ENCODE measurements around the gene F7.

DNA sequence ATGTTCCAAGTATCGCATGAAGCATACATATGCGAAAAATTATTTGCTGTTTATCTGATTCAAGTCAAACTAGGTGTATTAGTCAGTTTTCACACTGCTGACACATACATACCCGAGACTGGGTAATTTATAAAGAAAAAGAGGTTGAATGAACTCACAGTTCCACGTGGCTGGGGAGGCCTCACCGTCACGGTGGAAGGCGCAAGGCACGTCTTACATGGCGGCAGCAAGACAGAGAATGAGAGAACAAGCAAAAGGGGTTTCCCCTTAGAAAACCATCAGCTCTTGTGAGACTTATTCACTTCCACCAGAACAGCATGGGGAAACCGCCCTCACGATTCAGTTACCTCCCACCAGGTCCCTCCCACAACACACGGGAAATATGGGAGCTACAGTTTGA is 39.9 kb downstream of the F7 start:
- TF ChIP-seq, protein P1, sequence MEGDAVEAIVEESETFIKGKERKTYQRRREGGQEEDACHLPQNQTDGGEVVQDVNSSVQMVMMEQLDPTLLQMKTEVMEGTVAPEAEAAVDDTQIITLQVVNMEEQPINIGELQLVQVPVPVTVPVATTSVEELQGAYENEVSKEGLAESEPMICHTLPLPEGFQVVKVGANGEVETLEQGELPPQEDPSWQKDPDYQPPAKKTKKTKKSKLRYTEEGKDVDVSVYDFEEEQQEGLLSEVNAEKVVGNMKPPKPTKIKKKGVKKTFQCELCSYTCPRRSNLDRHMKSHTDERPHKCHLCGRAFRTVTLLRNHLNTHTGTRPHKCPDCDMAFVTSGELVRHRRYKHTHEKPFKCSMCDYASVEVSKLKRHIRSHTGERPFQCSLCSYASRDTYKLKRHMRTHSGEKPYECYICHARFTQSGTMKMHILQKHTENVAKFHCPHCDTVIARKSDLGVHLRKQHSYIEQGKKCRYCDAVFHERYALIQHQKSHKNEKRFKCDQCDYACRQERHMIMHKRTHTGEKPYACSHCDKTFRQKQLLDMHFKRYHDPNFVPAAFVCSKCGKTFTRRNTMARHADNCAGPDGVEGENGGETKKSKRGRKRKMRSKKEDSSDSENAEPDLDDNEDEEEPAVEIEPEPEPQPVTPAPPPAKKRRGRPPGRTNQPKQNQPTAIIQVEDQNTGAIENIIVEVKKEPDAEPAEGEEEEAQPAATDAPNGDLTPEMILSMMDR (IDR thresholded peaks at IDR 0.05): no peak
- no peak for TF ChIP-seq POLR2A (IDR thresholded peaks at IDR 0.05)
